CD4-positive, CD25-positive, alpha-beta regulatory T cell (primary cell): ENCODE measurements around the gene STX5. TPM values are rescaled to one million over a fixed set of nuclear protein-coding genes. Genes with fewer than 3 reads are reported as not detected.

ENCODE experiments used
- ATAC-seq, 2 donors: fragments of 150-1000 bp; cut with Tn5 transposase; one replicate each; pipeline ENCODE4 v1.10.0; 2021; ENCODE audit warnings: low read depth in 2 of 2, moderate number of reproducible peaks in 2 of 2, moderate library complexity in 1 of 2
- DNase-seq, 3 donors: peaks; one replicate each; pipeline versions ENCODE4 v3.0.0 to v3.0.0-alpha.2; 2012 to 2022; ENCODE audit warnings: mixed read lengths in 1 of 3
- H3K27ac ChIP-seq: one replicate; pipeline ENCODE4 v1.7.0; 2013; ENCODE audit warnings: mild to moderate bottlenecking, low read length; ENCODE audit not compliant: insufficient read depth, poor library complexity, severe bottlenecking
- H3K27me3 ChIP-seq: one replicate; pipeline ENCODE4 v1.7.0; 2013; ENCODE audit warnings: low read length; ENCODE audit not compliant: control insufficient read depth, insufficient read depth
- H3K36me3 ChIP-seq: one replicate; pipeline ENCODE4 v1.7.0; 2013; ENCODE audit warnings: mild to moderate bottlenecking, low read length, moderate library complexity; ENCODE audit not compliant: control insufficient read depth, insufficient read depth
- H3K4me1 ChIP-seq: 2 replicates; pipeline ENCODE4 v1.7.0; 2013; ENCODE audit warnings: mild to moderate bottlenecking, low read length; ENCODE audit not compliant: insufficient read depth, control insufficient read depth, poor library complexity, severe bottlenecking
- H3K4me3 ChIP-seq: one replicate; pipeline ENCODE4 v1.7.0; 2013; ENCODE audit warnings: low read depth, mild to moderate bottlenecking, low read length, moderate library complexity
- H3K9me3 ChIP-seq, 2 experiments: 1 replicate in 1 of 2; 2 replicates in 1 of 2; pipeline ENCODE4 v1.7.0; 2013; ENCODE audit warnings: low read length in 2 of 2, mild to moderate bottlenecking in 1 of 2, moderate library complexity in 1 of 2; ENCODE audit not compliant: control insufficient read depth in 2 of 2
- H3K27ac Mint-ChIP-seq, 3 donors: one replicate each; pipeline ENCODE4 v1.8.0; 2020 to 2022; ENCODE audit warnings: mild to moderate bottlenecking in 3 of 3, mixed read lengths in 3 of 3, moderate library complexity in 2 of 3
- H3K27me3 Mint-ChIP-seq: one replicate; pipeline ENCODE4 v1.8.0; 2022; ENCODE audit warnings: mild to moderate bottlenecking, mixed read lengths
- H3K36me3 Mint-ChIP-seq: one replicate; pipeline ENCODE4 v1.8.0; 2020; ENCODE audit warnings: mixed read lengths
- H3K4me1 Mint-ChIP-seq, 4 donors: one replicate each; pipeline ENCODE4 v1.8.0; 2020 to 2022; ENCODE audit warnings: mixed read lengths in 4 of 4, mild to moderate bottlenecking in 1 of 4
- H3K4me3 Mint-ChIP-seq, 4 donors: one replicate each; pipeline ENCODE4 v1.8.0; 2020 to 2022; ENCODE audit warnings: mild to moderate bottlenecking in 4 of 4, mixed read lengths in 4 of 4, moderate library complexity in 3 of 4
- H3K9me3 Mint-ChIP-seq, 7 donors: one replicate each; pipeline ENCODE4 v1.8.0; 2020 to 2022; ENCODE audit warnings: mixed read lengths in 7 of 7, mild to moderate bottlenecking in 3 of 7, moderate library complexity in 2 of 7
- polyA plus RNA-seq, 4 donors: library from polyadenylated mRNA; unstranded; fragments of 300-500 nt; fragmentation: Illumina TruSeq; gene quantifications; one replicate each; pipeline ENCODE4 v1.2.3, GENCODE V29; 2021
- total RNA-seq: library from RNA; stranded (reverse); gene quantifications from one replicate; pipeline ENCODE4 v1.2.3, GENCODE V29; 2022

STX5 gene
- total and polyA plus RNA-seq, 5 donors from 2014 or later: 28.2 to 128 (median 37.4) TPM

- Histone ChIP-seq H3K4me1 (peaks cover 8% of the 10 kb centered on the region), H3K9me3 (no peaks in the 10 kb centered on the region), H3K27ac (no peak overlapping the region), H3K4me3 (no peak overlapping the region), H3K36me3 (peaks cover 3% of the 10 kb centered on the region), H3K27me3 (no peaks in the 10 kb centered on the region)
- peaks cover 4% of the 10 kb centered on the region for H3K36me3 Mint-ChIP-seq
- peak overlapping the region in 1 of 4 donors; percentile 28 for H3K4me3 Mint-ChIP-seq
- peak overlapping the region; percentile 16 to 70 (median 20) for H3K27ac Mint-ChIP-seq
- DNase-seq: no peak
- no peak for ATAC-seq
- no peaks in the 10 kb centered on the region for H3K27me3 Mint-ChIP-seq
- no peaks in the 10 kb centered on the region for H3K9me3 Mint-ChIP-seq
- peaks cover 0 to 6% (median 3%) of the 10 kb centered on the region in 4 donors for H3K4me1 Mint-ChIP-seq
Observed at GRCh38 chr11:62810748-62811147, 21.1 kb downstream of the STX5 start.

- Histone ChIP-seq H3K4me1 (peaks cover 31% of the 10 kb centered on the region), H3K27me3 (no peaks in the 10 kb centered on the region), H3K4me3 (peak overlapping the region; percentile 94), H3K9me3 (no peaks in the 10 kb centered on the region), H3K27ac (no peak overlapping the region), H3K36me3 (peaks cover 22% of the 10 kb centered on the region)
- Mint-ChIP-seq H3K27ac (peak overlapping the region in 2 of 3 donors; percentile 48 to 98), H3K4me1 (peaks cover 0 to 31% (median 16%) of the 10 kb centered on the region in 4 donors), H3K4me3 (peak overlapping the region in 3 of 4 donors; percentile 43 to 100 (median 67)), H3K9me3 (no peaks in the 10 kb centered on the region), H3K36me3 (peaks cover 10% of the 10 kb centered on the region), H3K27me3 (no peaks in the 10 kb centered on the region)
- no peak for ATAC-seq
- DNase-seq: no peak
Observed at GRCh38 chr11:62806611-62807121, 25.2 kb downstream of the STX5 start.

- Histone ChIP-seq H3K27me3 (no peaks in the 10 kb centered on the region), H3K9me3 (no peaks in the 10 kb centered on the region), H3K36me3 (peaks cover 28% of the 10 kb centered on the region), H3K4me3 (peak overlapping the region; percentile 94), H3K27ac (peak overlapping the region; percentile 76), H3K4me1 (peaks cover 31% of the 10 kb centered on the region)
- H3K4me1 Mint-ChIP-seq: peaks cover 0 to 32% (median 17%) of the 10 kb centered on the region in 4 donors
- DNase-seq: no peak
- H3K4me3 Mint-ChIP-seq: peak overlapping the region; percentile 92 to 100 (median 99)
- ATAC-seq: peak in 1 of 2 donors; percentile 12
- peak overlapping the region; percentile 97 to 99 (median 98) for H3K27ac Mint-ChIP-seq
- no peaks in the 10 kb centered on the region for H3K9me3 Mint-ChIP-seq
- H3K27me3 Mint-ChIP-seq: no peaks in the 10 kb centered on the region
- peaks cover 17% of the 10 kb centered on the region for H3K36me3 Mint-ChIP-seq
Observed at GRCh38 chr11:62805961-62806441, 25.9 kb downstream of the STX5 start.

GRCh38 chr11:62805076-62805892 is 26.6 kb downstream of the STX5 start, which contains the start of gene NXF1:
NXF1 (minus strand) TSS chr11:62805440; CDS start chr11:62805356, 84 bp downstream.
- peak within 1 kb of the TSS; percentile 94 for H3K4me3 ChIP-seq
- Mint-ChIP-seq H3K4me3 (peak within 1 kb of the TSS; percentile 93 to 100 (median 99)), H3K36me3 (peaks cover 20% of the 10 kb centered on the region), H3K9me3 (no peaks in the 10 kb centered on the region), H3K4me1 (peaks cover 0 to 35% (median 16%) of the 10 kb centered on the region in 4 donors), H3K27me3 (no peaks in the 10 kb centered on the region), H3K27ac (peak within 1 kb of the TSS; percentile 97 to 99 (median 98))
- H3K4me1 ChIP-seq: peaks cover 31% of the 10 kb centered on the region
- peak within 1 kb of the TSS; percentile 76 for H3K27ac ChIP-seq
- no peaks in the 10 kb centered on the region for H3K9me3 ChIP-seq
- peak; percentile 84 to 87 for ATAC-seq
- no peaks in the 10 kb centered on the region for H3K27me3 ChIP-seq
- H3K36me3 ChIP-seq: peaks cover 35% of the 10 kb centered on the region
- peak; percentile 92 to 97 (median 96) for DNase-seq

GRCh38 chr11:62804310-62805075 is 27.4 kb downstream of the STX5 start:
- Mint-ChIP-seq H3K9me3 (no peaks in the 10 kb centered on the region), H3K27me3 (no peaks in the 10 kb centered on the region), H3K27ac (peak overlapping the region; percentile 87 to 99 (median 98)), H3K4me3 (peak overlapping the region; percentile 93 to 100 (median 99)), H3K4me1 (peaks cover 0 to 39% (median 18%) of the 10 kb centered on the region in 4 donors), H3K36me3 (peaks cover 26% of the 10 kb centered on the region)
- Histone ChIP-seq H3K4me1 (peaks cover 31% of the 10 kb centered on the region), H3K36me3 (peaks cover 43% of the 10 kb centered on the region), H3K9me3 (no peaks in the 10 kb centered on the region), H3K27ac (peak overlapping the region; percentile 76), H3K27me3 (no peaks in the 10 kb centered on the region), H3K4me3 (peak overlapping the region; percentile 94)
- ATAC-seq (peak in 1 of 2 donors; percentile 24), DNase-seq (no peak)

GRCh38 chr11:62801071-62801470 is 30.8 kb downstream of the STX5 start:
- DNase-seq: no peak
- Histone ChIP-seq H3K27ac (no peak overlapping the region), H3K9me3 (no peaks in the 10 kb centered on the region), H3K27me3 (no peaks in the 10 kb centered on the region), H3K36me3 (peaks cover 70% of the 10 kb centered on the region), H3K4me1 (peaks cover 26% of the 10 kb centered on the region), H3K4me3 (no peak overlapping the region)
- Mint-ChIP-seq H3K27ac (no peak overlapping the region), H3K27me3 (no peaks in the 10 kb centered on the region), H3K4me1 (peaks cover 0 to 36% (median 19%) of the 10 kb centered on the region in 4 donors), H3K36me3 (peaks cover 42% of the 10 kb centered on the region), H3K4me3 (peak overlapping the region in 1 of 4 donors; percentile 35), H3K9me3 (no peaks in the 10 kb centered on the region)
- no peak for ATAC-seq

- Mint-ChIP-seq H3K4me1 (peaks cover 0 to 32% (median 21%) of the 10 kb centered on the region in 4 donors), H3K9me3 (no peaks in the 10 kb centered on the region), H3K36me3 (peaks cover 54% of the 10 kb centered on the region), H3K27ac (no peak overlapping the region), H3K27me3 (no peaks in the 10 kb centered on the region), H3K4me3 (peak overlapping the region in 1 of 4 donors; percentile 54)
- no peak overlapping the region for H3K4me3 ChIP-seq
- peaks cover 83% of the 10 kb centered on the region for H3K36me3 ChIP-seq
- no peak for DNase-seq
- no peaks in the 10 kb centered on the region for H3K9me3 ChIP-seq
- no peak overlapping the region for H3K27ac ChIP-seq
- ATAC-seq: no peak
- H3K4me1 ChIP-seq: peaks cover 18% of the 10 kb centered on the region
- no peaks in the 10 kb centered on the region for H3K27me3 ChIP-seq
Observed at GRCh38 chr11:62799486-62799885, 32.4 kb downstream of the STX5 start.
